ENCODE results near the gene KLC4. TPM values are rescaled to one million over a fixed set of nuclear protein-coding genes. Genes with fewer than 3 reads are reported as not detected.
A peak's percentile ranks its signal among the peaks of the same experiment; 100 is the strongest.

The KLC4 gene
- total RNA-seq, 1 experiment from 2014 or later, result 17.5 TPM

DNA sequence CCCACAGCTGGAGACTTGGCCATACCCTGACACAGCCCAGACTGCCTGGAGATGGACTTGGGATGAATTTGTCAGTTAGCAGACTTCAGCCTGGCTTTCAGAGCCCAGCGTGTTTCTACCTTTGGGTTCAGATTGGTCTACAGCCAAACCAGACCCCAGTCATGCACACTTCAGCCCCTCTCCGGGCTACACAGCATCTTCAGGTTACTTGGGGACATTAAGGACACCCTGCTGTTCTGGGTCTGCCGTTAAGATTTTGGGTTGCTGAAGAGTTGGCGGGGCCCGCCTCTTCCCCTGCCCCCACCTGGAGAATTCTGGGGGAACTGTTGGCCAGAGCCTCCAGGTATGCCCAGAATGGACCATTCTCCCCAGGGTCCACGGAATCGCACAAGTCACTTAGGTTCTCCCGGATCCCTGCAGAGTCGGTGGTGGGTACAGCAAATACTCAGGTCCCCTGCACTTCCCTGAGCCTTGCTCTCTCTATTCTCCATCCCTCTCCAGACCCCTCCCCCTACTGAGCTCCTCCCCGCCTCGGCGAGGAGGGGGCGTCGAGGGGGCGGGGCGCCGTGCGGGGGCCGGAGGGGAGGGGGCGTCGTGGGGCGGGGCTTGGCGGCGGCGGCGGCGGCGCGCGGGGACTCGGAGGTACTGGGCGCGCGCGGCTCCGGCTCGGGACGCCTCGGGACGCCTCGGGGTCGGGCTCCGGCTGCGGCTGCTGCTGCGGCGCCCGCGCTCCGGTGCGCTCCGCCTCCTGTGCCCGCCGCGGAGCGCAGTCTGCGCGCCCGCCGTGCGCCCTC is 16.4 kb downstream of the KLC4 start, which contains the start of gene PTK7:
PTK7 (plus strand) TSS at position 645 of the 794 bp plus-strand sequence. CDS start 175 bp downstream, outside the sequence.
- Mint-ChIP-seq H3K27ac (ENCODE audit: low read depth, unreplicated experiment) (peak within 1 kb of the TSS; percentile 61), H3K27me3 (ENCODE audit: insufficient read depth, unreplicated experiment) (no peaks in the 10 kb centered on the region), H3K4me3 (ENCODE audit: unreplicated experiment) (peak within 1 kb of the TSS; percentile 81), H3K4me1 (ENCODE audit: insufficient read depth, unreplicated experiment) (peaks cover 14% of the 10 kb centered on the region), H3K9me3 (ENCODE audit: unreplicated experiment) (no peaks in the 10 kb centered on the region), H3K36me3 (ENCODE audit: insufficient read depth, unreplicated experiment) (peaks cover 14% of the 10 kb centered on the region)
- peak; percentile 47 for DNase-seq (ENCODE audit: unreplicated experiment)
- CTCF ChIA-PET, result interaction anchor here (0.9 to 3.0 kb wide), 3 partner anchors 14 to 67 kb away, joined by 3 to 12 read pairs (median 4); no protein-coding TSS in a partner anchor
- TF ChIP-seq, protein P1, sequence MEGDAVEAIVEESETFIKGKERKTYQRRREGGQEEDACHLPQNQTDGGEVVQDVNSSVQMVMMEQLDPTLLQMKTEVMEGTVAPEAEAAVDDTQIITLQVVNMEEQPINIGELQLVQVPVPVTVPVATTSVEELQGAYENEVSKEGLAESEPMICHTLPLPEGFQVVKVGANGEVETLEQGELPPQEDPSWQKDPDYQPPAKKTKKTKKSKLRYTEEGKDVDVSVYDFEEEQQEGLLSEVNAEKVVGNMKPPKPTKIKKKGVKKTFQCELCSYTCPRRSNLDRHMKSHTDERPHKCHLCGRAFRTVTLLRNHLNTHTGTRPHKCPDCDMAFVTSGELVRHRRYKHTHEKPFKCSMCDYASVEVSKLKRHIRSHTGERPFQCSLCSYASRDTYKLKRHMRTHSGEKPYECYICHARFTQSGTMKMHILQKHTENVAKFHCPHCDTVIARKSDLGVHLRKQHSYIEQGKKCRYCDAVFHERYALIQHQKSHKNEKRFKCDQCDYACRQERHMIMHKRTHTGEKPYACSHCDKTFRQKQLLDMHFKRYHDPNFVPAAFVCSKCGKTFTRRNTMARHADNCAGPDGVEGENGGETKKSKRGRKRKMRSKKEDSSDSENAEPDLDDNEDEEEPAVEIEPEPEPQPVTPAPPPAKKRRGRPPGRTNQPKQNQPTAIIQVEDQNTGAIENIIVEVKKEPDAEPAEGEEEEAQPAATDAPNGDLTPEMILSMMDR (IDR thresholded peaks at IDR 0.05; ENCODE audit: unreplicated experiment), result no peak
- BruUV-seq (replicated peaks), result no TSS peak
- POLR2A ChIA-PET, result interaction anchor here (0.6 to 4.4 kb wide), 16 partner anchors 13 to 112 kb away, joined by 3 to 60 read pairs (median 11); partner anchors contain the start of genes CUL7, KLC4, KLHDC3 and MEA1
- intact Hi-C loops (cut with micrococcal nuclease), result no loop called here

DNA sequence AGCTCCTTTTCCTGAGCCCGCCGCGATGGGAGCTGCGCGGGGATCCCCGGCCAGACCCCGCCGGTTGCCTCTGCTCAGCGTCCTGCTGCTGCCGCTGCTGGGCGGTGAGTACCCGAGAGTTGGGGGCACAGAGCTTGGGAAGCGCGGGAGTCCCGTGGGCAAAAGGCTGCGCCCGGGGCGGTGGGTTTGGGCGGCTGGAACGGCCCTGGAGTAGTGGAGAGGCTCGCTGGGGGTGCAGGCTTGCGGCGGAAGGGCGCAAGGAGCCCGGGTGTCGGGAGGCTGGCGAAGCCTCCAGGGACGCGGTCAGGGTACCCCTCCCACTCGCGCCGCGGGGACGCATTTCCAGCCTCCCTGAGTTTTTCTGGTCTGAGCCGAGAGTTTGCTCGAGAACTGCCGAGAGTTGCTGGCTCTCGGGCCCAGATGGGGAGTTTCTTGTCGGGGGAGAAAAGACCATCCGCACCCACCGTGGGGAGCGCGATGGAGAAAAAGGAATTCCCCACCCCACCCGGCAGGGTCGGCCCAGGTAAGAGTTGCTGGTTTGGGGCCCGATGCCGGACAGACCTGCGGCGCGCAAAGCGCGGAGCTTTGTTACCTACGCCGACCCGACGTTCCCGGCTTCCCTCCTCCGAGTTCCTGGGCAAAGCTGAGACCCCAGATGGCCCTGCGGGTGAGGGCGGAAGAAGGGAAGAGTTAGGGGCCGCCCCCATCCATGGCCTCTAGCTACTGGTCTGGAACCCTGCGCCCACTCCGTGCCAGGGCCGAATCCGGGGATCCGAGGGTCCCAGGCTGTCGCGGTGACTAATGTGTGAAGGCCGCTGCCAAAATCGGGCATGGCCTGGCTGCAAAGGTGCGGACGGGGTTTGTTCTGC is 17.3 kb downstream of the KLC4 start:
- Mint-ChIP-seq H3K9me3 (ENCODE audit: unreplicated experiment) (no peaks in the 10 kb centered on the region), H3K4me1 (ENCODE audit: insufficient read depth, unreplicated experiment) (peaks cover 18% of the 10 kb centered on the region), H3K4me3 (ENCODE audit: unreplicated experiment) (peak overlapping the region; percentile 81), H3K36me3 (ENCODE audit: insufficient read depth, unreplicated experiment) (peaks cover 14% of the 10 kb centered on the region), H3K27ac (ENCODE audit: low read depth, unreplicated experiment) (peak overlapping the region; percentile 61), H3K27me3 (ENCODE audit: insufficient read depth, unreplicated experiment) (no peaks in the 10 kb centered on the region)
- BruUV-seq (replicated peaks), result TSS peak; percentile 58
- CTCF ChIA-PET, result interaction anchor here (0.5 to 1.7 kb wide), 13 partner anchors 10 to 1570 kb away, joined by 3 to 23 read pairs (median 3); no protein-coding TSS in a partner anchor
- POLR2A ChIA-PET, result interaction anchor here (0.5 to 4.4 kb wide), 20 partner anchors 12 to 112 kb away, joined by 3 to 60 read pairs (median 8); partner anchors contain the start of genes CUL7, KLC4, KLHDC3 and MEA1
- TF ChIP-seq, protein P1 (IDR thresholded peaks at IDR 0.05; ENCODE audit: unreplicated experiment), result no peak
- intact Hi-C loops (cut with micrococcal nuclease), result no loop called here
- DNase-seq (ENCODE audit: unreplicated experiment), result peak; percentile 62

DNA sequence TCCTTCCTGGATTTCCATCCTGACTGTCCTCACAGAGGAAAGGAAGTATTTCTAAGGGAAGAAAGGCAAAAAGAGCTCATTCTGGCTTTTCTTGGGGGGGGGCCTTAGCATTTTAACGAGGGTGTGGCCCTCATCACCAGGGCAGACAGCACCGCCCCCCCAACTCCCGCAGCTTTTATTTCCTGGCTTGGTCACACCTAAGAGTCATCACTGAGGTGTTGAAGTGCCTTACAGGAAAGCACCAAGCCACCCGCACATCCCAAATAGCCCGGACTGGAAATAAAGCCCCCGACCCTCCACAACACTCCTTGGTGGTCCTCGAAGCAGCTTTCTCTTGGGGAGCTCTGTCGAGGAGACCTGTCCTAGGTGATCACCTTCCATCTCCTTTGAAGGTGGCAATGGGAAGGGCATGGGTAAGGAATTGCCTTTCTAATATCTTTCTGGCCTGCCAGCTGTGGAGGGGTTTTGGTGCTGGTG is 17.9 kb downstream of the KLC4 start:
- no peaks in the 10 kb centered on the region for H3K27me3 Mint-ChIP-seq (ENCODE audit: insufficient read depth, unreplicated experiment)
- no TSS peak for BruUV-seq (replicated peaks)
- peaks cover 14% of the 10 kb centered on the region for H3K36me3 Mint-ChIP-seq (ENCODE audit: insufficient read depth, unreplicated experiment)
- peaks cover 18% of the 10 kb centered on the region for H3K4me1 Mint-ChIP-seq (ENCODE audit: insufficient read depth, unreplicated experiment)
- peak overlapping the region; percentile 81 for H3K4me3 Mint-ChIP-seq (ENCODE audit: unreplicated experiment)
- POLR2A ChIA-PET, result interaction anchor here (0.5 to 4.4 kb wide), 18 partner anchors 12 to 98 kb away, joined by 3 to 60 read pairs (median 9); partner anchors contain the start of genes CUL7, KLC4, KLHDC3 and MEA1
- CTCF ChIA-PET, result interaction anchor here (0.5 to 1.7 kb wide), 12 partner anchors 9 to 1569 kb away, joined by 3 to 23 read pairs (median 3); no protein-coding TSS in a partner anchor
- H3K27ac Mint-ChIP-seq (ENCODE audit: low read depth, unreplicated experiment), result peak overlapping the region; percentile 61
- DNase-seq (ENCODE audit: unreplicated experiment), result no peak
- intact Hi-C loops (cut with micrococcal nuclease), result no loop called here
- no peaks in the 10 kb centered on the region for H3K9me3 Mint-ChIP-seq (ENCODE audit: unreplicated experiment)
- TF ChIP-seq, protein P1 (IDR thresholded peaks at IDR 0.05; ENCODE audit: unreplicated experiment), result no peak

Measured in MCF 10A (cell line).